GM12878 (cell line): ENCODE data around the gene IGFBP6. TPM values are rescaled to one million over a fixed set of nuclear protein-coding genes. Genes with fewer than 3 reads are reported as not detected.

Source experiments
- ATAC-seq: fragments of 200-7000 bp; cut with Tn5 transposase; 3 replicates; pipeline ENCODE4 v1.9.1; 2020; ENCODE audit warnings: mild to moderate bottlenecking, moderate library complexity
- BruUV-seq: library from RNA; stranded (reverse); fragments of 400-500 nt; replicated peaks from 2 replicates; lab custom pipeline; 2021; lab: Mats Ljungman, UMichigan
- CTCF ChIA-PET: fragments of 300-600 bp; sonication (Branson Sonifier 250); formaldehyde crosslinking; extraction: SDS; loops from one replicate; lab custom pipeline; 2021; ENCODE audit warnings: inconsistent platforms; lab: Yijun Ruan, JAX
- POLR2A ChIA-PET: fragments of 350-600 bp; formaldehyde crosslinking; extraction: SDS; loops from one replicate; lab custom pipeline; 2021; ENCODE audit warnings: inconsistent platforms; lab: Charles Lee
- RAD21 ChIA-PET: fragments of 300-600 bp; sonication (Branson Sonifier 250); formaldehyde crosslinking; loops from one replicate; lab custom pipeline; 2023; ENCODE audit warnings: antibody characterized with exemption; ENCODE audit not compliant: unreplicated experiment; lab: Charles Lee
- SMC1A ChIA-PET: fragments of 300-600 bp; sonication (Branson Sonifier 250); formaldehyde crosslinking; loops from one replicate; lab custom pipeline; 2023; ENCODE audit not compliant: unreplicated experiment, uncharacterized antibody; lab: Charles Lee
- DNase-seq: peaks from one replicate; pipeline ENCODE4 v3.0.0-alpha.2; 2011; ENCODE audit warnings: low read depth, low spot score
- FAIRE-seq: peaks from 3 replicates; lab custom pipeline; 2011; peaks lifted over from hg19 to GRCh38; lab: Jason Lieb, UNC
- H2AFZ ChIP-seq: 2 replicates; pipeline ENCODE4 v1.6.0; 2011; ENCODE audit warnings: low read depth, low read length, control low read depth; ENCODE audit not compliant: control insufficient read depth
- H3K27ac ChIP-seq: 2 replicates; pipeline ENCODE4 v1.5.1; 2011; ENCODE audit warnings: control low read depth; ENCODE audit not compliant: control insufficient read depth, insufficient read depth
- H3K27me3 ChIP-seq, 2 experiments: replicated peaks in 1 of 2; 2 replicates each; pipeline versions ENCODE4 v1.6.0 to v1.6.1; 2011; ENCODE audit warnings: low read length in 1 of 2; ENCODE audit not compliant: control insufficient read depth in 2 of 2, insufficient read depth in 2 of 2
- H3K36me3 ChIP-seq, 2 experiments: 2 replicates each; pipeline ENCODE4 v1.5.1; 2011; ENCODE audit warnings: low read length in 1 of 2; ENCODE audit not compliant: control insufficient read depth in 2 of 2, insufficient read depth in 2 of 2
- H3K4me1 ChIP-seq: 2 replicates; pipeline ENCODE4 v1.6.1; 2011; ENCODE audit warnings: mild to moderate bottlenecking, low read length, moderate library complexity, mixed read lengths; ENCODE audit not compliant: control insufficient read depth, insufficient read depth
- H3K4me2 ChIP-seq: 2 replicates; pipeline ENCODE4 v1.6.0; 2011; ENCODE audit warnings: control low read depth; ENCODE audit not compliant: control insufficient read depth, insufficient read depth
- H3K4me3 ChIP-seq: fragments of 200-600 bp; sonication (generic); 2 replicates; pipeline ENCODE4 v1.5.1; 2016
- H3K79me2 ChIP-seq: 2 replicates; pipeline ENCODE4 v1.6.0; 2011; ENCODE audit warnings: low read length; ENCODE audit not compliant: control insufficient read depth, insufficient read depth
- H3K9ac ChIP-seq: 2 replicates; pipeline ENCODE4 v1.8.0; 2011; ENCODE audit warnings: low read length, control low read depth, mixed read lengths; ENCODE audit not compliant: control insufficient read depth, insufficient read depth
- H3K9me3 ChIP-seq: replicated peaks from 3 replicates; pipeline ENCODE4 v1.5.1; 2011; ENCODE audit warnings: mild to moderate bottlenecking, low read length; ENCODE audit not compliant: control insufficient read depth, insufficient read depth
- H4K20me1 ChIP-seq: 2 replicates; pipeline ENCODE4 v1.6.0; 2011; ENCODE audit not compliant: control insufficient read depth, insufficient read depth
- ATF7 ChIP-seq: fragments of 450-650 bp; IDR thresholded peaks from 2 replicates; pipeline ENCODE4 v1.6.1; 2016; ENCODE audit warnings: low read depth, mild to moderate bottlenecking
- BMI1 ChIP-seq: fragments of 450-650 bp; IDR thresholded peaks from 2 replicates; pipeline ENCODE4 v1.6.1; 2016; ENCODE audit warnings: mild to moderate bottlenecking, moderate library complexity, borderline replicate concordance
- CEBPB ChIP-seq, 2 experiments: fragments of 150-350 bp in 1 of 2; IDR thresholded peaks; 2 replicates each; pipeline ENCODE4 v1.6.1; 2012 to 2014; ENCODE audit warnings: low read depth in 2 of 2, low read length in 2 of 2, borderline replicate concordance in 1 of 2, inconsistent platforms in 1 of 2
- EED ChIP-seq: sonication (generic); IDR thresholded peaks from 2 replicates; pipeline ENCODE4 v1.6.1; 2016; ENCODE audit warnings: antibody characterized with exemption, low read depth
- HDAC6 ChIP-seq: fragments of 200-600 bp; sonication (generic); IDR thresholded peaks from one replicate; pipeline ENCODE4 v1.8.0; 2017; ENCODE audit warnings: antibody characterized with exemption; ENCODE audit not compliant: unreplicated experiment
- MYC ChIP-seq: IDR thresholded peaks from 2 replicates; pipeline ENCODE4 v1.6.1; 2011; ENCODE audit warnings: mild to moderate bottlenecking, low read length, moderate library complexity, inconsistent platforms; ENCODE audit not compliant: insufficient read depth, insufficient replicate concordance, insufficient read length, severe bottlenecking
- NFXL1 ChIP-seq: fragments of 450-650 bp; IDR thresholded peaks from 2 replicates; pipeline ENCODE4 v1.6.1; 2017; ENCODE audit warnings: antibody characterized with exemption, mild to moderate bottlenecking, borderline replicate concordance
- PAX8 ChIP-seq: fragments of 450-650 bp; IDR thresholded peaks from 2 replicates; pipeline ENCODE4 v1.6.1; 2017; ENCODE audit warnings: mild to moderate bottlenecking, moderate library complexity
- SPI1 ChIP-seq: IDR thresholded peaks from 2 replicates; pipeline ENCODE4 v1.6.1; 2011; ENCODE audit warnings: low read depth, mild to moderate bottlenecking, low read length, moderate library complexity, borderline replicate concordance; ENCODE audit not compliant: insufficient read depth
- SREBF2 ChIP-seq: IDR thresholded peaks from 2 replicates; pipeline ENCODE4 v1.6.1; 2012; ENCODE audit warnings: mild to moderate bottlenecking, low read length
- ZBTB4 ChIP-seq: fragments of 450-650 bp; formaldehyde crosslinking; IDR thresholded peaks from 2 replicates; pipeline ENCODE4 v1.4.0; 2022; ENCODE audit warnings: mild to moderate bottlenecking, moderate library complexity
- WGBS: methylation state at CpG from one replicate; pipeline ENCODE4 v1.1.6; 2016; ENCODE audit warnings: low lambda C conversion rate; ENCODE audit not compliant: insufficient replicate concordance, insufficient coverage; ENCODE audit errors: missing lambda C conversion rate; 5-methylcytosine and 5-hydroxymethylcytosine counted together
- in situ Hi-C: fragments of 300-500 bp; cut with MboI; formaldehyde crosslinking; loops from 9 replicates; pipeline ENCODE4 v1.14.3; 2018; ENCODE audit warnings: mixed read lengths
- intact Hi-C: fragments of 100-400 bp; cut with micrococcal nuclease; formaldehyde crosslinking; loops from one replicate; pipeline ENCODE4 v1.14.2; 2022; ENCODE audit not compliant: unreplicated experiment
- polyA plus RNA-seq, 11 experiments: library from polyadenylated mRNA; depleted of rRNA in 4 of 11; unstranded in 6 of 11; stranded (reverse) in 5 of 11; fragments of >200 nt; fragmentation: Nextera tagmentation in 4 of 11; fragmentation: Illumina TruSeq in 1 of 11; extraction: Ambion mirVana in 4 of 11; extraction: Trizol in 1 of 11; gene quantifications; 1 replicate in 1 of 11; 2 replicates in 10 of 11; pipeline versions ENCODE4 v1.2.1 to v1.2.3, GENCODE V29; 2011 to 2016; ENCODE audit warnings: inconsistent platforms in 2 of 11, missing spikeins in 2 of 11, low read depth in 1 of 11
- total RNA-seq, 4 experiments: library from RNA; depleted of rRNA in 3 of 4; stranded (reverse); fragments of >200 nt in 3 of 4; fragmentation: Illumina TruSeq in 1 of 4; extraction: Trizol in 1 of 4; gene quantifications; 2 replicates each; pipeline versions ENCODE4 v1.2.1 to v1.2.3, GENCODE V29; 2013 to 2021

Gene IGFBP6
- total and polyA plus RNA-seq, 10 of the 15 experiments (the other 5 are each of a cell fraction or from before 2014, with no cell fraction given): 0.09 to 0.87 (median 0.56) TPM; not detected in 3

GRCh38 chr12:53105712-53106439 is 8.4 kb downstream of the IGFBP6 start:
- no peak overlapping the region for H3K4me2 ChIP-seq
- RAD21 ChIA-PET: interaction anchor here (0.5 to 0.6 kb wide), 2 partner anchors 40 to 52 kb away, joined by 3 to 6 read pairs; no protein-coding TSS in a partner anchor
- DNase-seq (no peak), ATAC-seq (no peak), FAIRE-seq (no peak)
- H2AFZ ChIP-seq: no peak overlapping the region
- no peaks in the 10 kb centered on the region for H3K9me3 ChIP-seq
- POLR2A ChIA-PET: no interaction called here
- 95% methylated on average over 7 of the region's 7 CpGs for WGBS
- SMC1A ChIA-PET: interaction anchor here (0.6 kb wide), 1 partner anchor 40 kb away, joined by 3 read pairs; no protein-coding TSS in a partner anchor
- no peak overlapping the region for H3K9ac ChIP-seq
- CTCF ChIA-PET: interaction anchor here (2.0 kb wide), 1 partner anchor 40 kb away, joined by 7 read pairs; no protein-coding TSS in a partner anchor
- in situ Hi-C loops: no loop called here
- no peak overlapping the region for H3K4me3 ChIP-seq
- H3K36me3 ChIP-seq: no peaks in the 10 kb centered on the region
- BruUV-seq: no TSS peak
- TF ChIP-seq CEBPB (IDR thresholded peaks at IDR 0.05; ENCODE audit: borderline replicate concordance in 1 of 2, low read depth in 2 of 2, low read length in 2 of 2) (no peak), ATF7 (no peak), ZBTB4 (CRISPR knock-in tag) (no peak), EED (no peak), SPI1 (no peak), SREBF2 (no peak), MYC (no peak), PAX8 (no peak), BMI1 (no peak), NFXL1 (no peak), HDAC6 (no peak)
- H3K27me3 ChIP-seq: no peaks in the 10 kb centered on the region
- peaks cover 19% of the 10 kb centered on the region for H3K4me1 ChIP-seq
- no peaks in the 10 kb centered on the region for H4K20me1 ChIP-seq
- H3K79me2 ChIP-seq: no peaks in the 10 kb centered on the region
- H3K27ac ChIP-seq: no peak overlapping the region
- intact Hi-C loops: no loop called here
